ENCODE measurements around the gene ADAMTS16.

The ADAMTS16 gene

GRCh38 chr5:5239191-5239590, 99.1 kb downstream of the ADAMTS16 start:
- DNase-seq, result no peak

GRCh38 chr5:5240234-5240633, 100.1 kb downstream of the ADAMTS16 start:
- no peak for DNase-seq

DNA sequence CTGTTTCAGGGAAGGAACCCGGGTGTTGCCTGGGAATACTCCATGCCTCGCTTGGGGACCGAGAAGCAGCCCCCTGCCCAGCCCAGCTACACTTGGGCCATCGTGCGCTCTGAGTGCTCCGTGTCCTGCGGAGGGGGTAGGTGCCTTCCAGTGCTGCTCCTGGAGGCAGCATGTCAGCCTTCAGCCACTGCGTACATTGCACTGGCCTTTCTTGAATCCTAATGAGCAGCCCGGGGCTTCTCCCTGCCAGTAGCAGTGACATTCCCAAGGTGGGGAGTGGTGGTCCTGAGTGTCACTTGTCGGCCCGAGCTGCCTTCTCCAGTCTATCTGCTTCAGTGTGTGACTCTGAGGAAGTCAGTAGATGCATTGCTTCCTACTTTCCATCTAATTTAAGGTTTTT, 101.9 kb downstream of the ADAMTS16 start:
- DNase-seq, result no peak

DNA sequence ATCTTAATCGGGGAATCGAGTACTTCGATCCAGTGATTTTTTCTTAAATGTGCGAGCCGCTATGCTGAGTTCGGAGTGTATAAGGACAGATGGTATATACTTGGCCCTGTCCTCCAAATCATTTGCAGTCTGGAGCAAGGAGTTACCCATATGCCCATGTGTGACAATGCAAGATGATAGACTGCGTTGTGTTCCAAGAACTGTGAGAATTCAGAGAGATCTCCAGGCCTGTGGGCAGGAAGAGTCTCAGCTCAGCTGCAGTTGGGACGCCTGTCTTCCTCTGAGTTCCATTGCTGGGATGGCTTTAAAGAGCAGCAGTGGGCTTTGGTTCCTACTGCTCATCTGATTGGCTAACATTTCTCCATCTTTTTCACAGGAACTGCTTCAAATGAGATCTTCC, 106.6 kb downstream of the ADAMTS16 start:
- no peak for DNase-seq

- no peak for DNase-seq
These were observed 110.6 kb downstream of the ADAMTS16 start for GRCh38 chr5:5250758-5251157.

- DNase-seq, result no peak
These were observed 112.0 kb downstream of the ADAMTS16 start for GRCh38 chr5:5252106-5252505.

DNA sequence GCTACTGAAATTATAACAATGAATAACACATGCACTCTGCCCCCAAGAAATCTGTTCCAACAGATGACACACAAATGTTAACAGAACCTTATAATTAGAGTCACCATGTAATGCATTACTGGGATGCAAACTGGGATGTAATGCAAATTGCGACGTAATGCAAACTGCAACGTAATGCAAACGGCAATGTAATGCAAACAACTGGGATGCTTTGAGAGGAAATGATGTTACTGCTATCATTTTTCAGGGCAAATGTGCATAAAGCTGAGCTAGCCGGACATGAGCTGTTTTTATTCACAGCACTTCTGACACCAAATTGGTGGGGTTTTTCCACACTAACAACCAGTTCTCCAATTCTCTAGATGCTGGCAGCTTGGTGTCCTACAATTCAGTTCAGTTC, 117.2 kb downstream of the ADAMTS16 start:
- no peak for DNase-seq

- no peak for DNase-seq
These were observed 118.4 kb downstream of the ADAMTS16 start for GRCh38 chr5:5258564-5258963.

GRCh38 chr5:5264727-5265126, 124.6 kb downstream of the ADAMTS16 start:
- no peak for DNase-seq

- DNase-seq, result no peak
These were observed 126.2 kb downstream of the ADAMTS16 start for GRCh38 chr5:5266297-5266696.

DNA sequence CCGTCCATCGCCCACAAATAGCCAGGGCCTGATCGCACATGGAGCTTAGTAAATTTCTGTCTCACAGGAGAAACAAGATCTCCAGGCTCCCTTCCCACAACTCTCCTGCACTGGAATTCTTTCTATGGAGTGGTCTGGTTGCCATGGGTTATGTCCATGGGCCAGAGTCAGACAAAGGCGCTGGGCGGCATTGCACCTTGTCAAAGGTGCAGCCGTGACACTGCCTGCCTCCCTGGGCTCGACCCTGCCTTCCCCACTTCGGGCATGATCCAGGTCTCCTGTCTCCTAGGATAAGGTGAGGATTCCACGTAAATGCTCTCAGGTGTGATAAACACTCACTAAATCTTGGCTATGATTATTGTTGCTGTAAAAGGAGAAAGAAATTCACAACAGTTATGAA, 130.0 kb downstream of the ADAMTS16 start:
- no peak for DNase-seq

DNA sequence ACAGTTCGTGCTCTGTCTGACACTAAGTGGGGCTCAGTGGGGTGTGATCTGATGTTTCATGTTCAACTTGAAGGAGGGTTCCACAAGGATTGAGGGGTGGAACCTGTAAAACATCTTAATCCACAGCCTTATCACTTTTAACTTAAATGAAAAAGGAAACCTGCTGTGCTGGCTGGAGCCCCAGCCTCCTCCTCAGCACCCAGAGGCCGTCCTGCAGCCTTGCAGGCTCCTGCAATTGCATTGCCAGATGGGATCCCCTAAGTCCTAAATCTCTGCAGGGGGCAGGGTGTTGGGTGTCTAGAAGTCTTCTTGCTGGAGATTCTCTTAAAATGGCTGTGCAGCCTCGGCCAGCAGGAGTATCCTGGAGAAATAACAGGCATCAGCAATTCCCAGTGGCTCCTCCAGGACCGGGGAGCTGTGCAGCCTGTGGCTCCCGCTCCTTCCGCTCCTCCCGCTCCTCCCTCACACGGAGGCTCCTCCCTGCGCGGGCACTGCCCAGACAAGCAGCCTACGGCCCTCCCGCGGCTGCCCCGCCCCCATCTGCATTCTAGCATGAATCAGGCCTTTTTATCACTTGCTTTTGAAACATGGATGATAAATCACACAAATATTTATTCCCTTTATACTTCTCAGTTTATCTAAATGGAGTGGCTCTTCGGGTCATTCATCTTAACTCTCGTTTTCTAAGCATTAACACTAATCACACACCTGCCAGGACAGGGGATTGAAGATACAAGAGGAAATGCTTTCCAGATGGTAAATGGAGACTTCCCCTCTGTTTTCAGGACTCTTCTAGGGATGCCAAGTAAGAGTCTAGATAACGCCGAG, 131.0 kb downstream of the ADAMTS16 start:
- peak; percentile 8 for DNase-seq

- DNase-seq, result no peak
These were observed 131.7 kb downstream of the ADAMTS16 start for GRCh38 chr5:5271786-5272321.

- DNase-seq, result no peak
These were observed 133.3 kb downstream of the ADAMTS16 start for GRCh38 chr5:5273398-5273797.

GRCh38 chr5:5273976-5274375, 133.8 kb downstream of the ADAMTS16 start:
- no peak for DNase-seq

DNA sequence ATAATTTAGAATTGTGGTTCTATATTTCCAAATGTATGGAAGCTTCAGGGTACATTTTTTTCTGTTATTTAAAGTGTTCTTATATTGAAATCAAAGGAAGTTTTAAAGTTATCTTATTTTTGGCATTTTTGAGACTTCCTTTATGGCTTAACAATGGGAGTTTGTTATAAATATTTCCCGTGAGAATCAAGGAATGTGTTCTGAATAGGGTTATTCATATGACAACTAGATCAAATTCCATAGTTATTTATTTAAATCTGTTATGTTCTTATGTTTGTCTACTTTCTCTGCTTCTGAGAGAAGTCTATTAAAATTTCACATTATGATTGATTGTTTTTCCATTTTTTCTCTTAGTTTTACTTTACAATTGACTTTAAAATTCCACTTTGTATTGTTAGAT, 135.1 kb downstream of the ADAMTS16 start:
- no peak for DNase-seq

DNA sequence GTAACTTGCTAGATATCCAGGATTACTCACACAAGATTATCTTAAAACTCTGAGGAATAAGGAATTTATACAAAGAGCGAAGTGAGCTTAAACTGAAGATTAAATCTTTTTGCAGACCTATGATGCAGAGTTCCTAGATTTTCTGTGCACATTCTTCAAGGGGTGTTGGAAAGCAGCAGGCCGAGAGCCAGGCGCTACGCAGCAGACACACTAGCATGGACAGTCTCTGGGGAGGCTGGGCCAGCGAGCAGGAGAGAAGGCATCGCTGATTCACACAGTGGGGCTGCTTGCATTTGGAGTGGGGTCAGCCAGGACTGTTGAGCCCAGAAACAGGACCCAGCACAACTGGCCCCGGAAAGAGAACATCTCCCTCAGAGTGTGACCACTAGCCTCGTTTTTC, 136.3 kb downstream of the ADAMTS16 start:
- DNase-seq, result no peak

DNA sequence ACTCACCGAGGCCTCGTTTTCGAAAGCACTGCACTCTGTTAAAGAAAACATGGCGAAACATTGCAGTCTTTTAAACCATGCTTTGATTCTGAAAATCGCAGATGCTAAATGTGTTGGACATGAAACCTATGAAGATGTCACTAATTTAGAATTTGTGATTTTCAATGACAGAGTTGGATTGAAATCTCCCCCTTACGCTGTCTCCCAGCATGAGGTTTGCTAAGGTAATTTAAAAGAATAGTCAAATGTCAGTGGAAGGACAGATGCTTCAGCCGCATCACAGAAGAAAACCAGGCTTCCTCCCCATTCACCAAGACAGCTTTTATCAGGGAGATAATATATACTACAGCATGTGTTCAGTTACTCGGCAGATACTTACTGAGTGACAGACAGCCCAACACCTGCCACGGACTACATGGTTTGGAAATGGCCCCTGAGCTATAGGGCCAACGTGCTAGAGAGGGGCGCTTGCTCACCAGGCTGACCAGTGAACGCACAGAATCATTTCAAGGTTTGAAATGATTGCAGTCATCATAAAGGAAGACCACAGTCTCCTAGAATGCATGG, 136.9 kb downstream of the ADAMTS16 start:
- no peak for DNase-seq

DNA sequence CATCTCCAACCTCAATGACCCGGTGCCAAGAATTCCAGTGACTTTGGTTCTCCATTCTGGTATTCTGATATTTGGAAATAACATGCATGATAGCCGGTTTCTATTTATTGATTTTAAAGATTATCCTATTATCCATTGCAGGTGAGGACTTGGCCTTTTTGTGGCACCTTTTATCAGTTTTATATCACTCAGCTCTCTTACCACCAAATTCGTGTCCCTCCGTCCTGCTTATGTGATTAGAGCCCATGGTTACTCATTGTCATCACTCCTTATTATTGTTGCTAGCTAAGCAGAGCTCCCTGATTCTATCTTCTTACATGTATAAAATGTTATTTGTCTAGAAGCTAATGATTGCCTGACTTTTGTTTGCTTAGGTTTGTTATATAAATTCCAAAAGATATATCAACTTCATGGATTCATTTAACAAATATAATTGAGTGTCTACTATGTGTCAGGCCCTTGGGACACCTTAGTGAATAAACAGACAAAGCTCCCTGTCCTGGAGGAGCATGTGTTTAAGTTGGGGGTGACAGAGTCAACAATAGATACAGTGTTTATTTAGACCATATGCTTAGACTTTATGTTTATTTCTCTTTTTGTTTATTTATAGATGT, 138.2 kb downstream of the ADAMTS16 start:
- DNase-seq, result no peak

- no peak for DNase-seq
These were observed 138.8 kb downstream of the ADAMTS16 start for GRCh38 chr5:5278815-5279381.

DNA sequence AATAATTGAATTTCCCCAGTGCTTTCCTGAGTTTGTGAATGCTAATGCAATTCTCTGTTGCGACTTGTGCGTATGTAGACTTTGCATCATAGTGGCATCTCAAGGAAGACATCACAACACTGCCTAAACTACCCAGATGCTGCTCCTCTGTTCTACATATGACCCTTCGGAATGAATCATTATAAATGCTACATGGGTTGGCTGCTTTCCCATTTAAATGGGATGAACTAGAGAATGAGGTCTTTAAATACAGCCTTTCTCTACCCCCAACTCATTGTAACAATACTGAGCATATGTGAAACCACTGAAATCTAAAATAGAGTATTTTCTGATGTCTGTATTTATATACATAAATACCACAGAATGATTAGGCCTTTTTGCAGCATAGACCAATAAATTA, 145.8 kb downstream of the ADAMTS16 start:
- DNase-seq, result no peak

GRCh38 chr5:5287419-5287818, 147.3 kb downstream of the ADAMTS16 start:
- DNase-seq, result no peak

DNA sequence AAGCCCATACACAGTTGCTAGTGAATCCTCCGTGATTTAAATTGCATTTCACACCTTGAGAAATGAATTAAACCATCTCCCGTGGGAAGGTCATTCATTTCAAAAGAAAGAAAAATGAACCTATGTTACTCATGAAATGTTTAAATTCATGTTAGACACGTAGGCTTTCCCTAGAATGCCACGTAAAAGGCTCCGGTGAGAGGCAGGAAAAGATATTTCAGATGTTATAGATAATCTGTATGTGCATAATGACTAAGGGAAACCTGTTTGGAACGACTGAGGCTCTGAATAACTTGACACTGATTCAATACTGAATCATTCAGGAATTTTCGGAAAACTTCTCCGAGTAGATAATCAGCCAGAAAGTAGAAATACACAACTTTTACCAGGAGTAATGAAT, 148.1 kb downstream of the ADAMTS16 start:
- DNase-seq, result no peak

DNA sequence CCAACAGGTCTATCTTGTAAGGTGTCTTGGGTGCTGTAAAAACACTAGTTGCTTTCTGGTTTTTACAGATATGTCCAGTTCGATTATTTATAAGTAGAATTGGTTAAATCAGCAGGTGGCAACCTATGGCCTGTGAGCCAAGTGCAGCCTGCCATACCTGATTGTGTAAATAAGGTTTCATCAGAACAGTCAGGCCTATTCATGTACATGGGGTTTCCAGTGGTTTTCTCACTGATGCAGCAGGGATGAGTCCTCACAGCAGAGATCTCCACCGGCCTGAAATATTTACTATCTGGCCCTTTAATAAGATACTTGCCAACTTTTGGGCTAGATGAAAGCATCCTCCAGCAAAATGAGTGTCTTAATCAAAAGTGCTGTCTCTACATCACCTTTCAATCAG, 149.4 kb downstream of the ADAMTS16 start:
- DNase-seq, result no peak

Data from NCI-H2227 treated with DMSO at 0.1 percent for 48 hours (cell line).